GM12892 (cell line): ENCODE results near the gene IL12RB1.

Experiments
- POLR2A ChIP-seq: IDR thresholded peaks from 2 replicates; pipeline ENCODE4 v1.6.1; 2011; ENCODE audit warnings: low read depth, low read length, control low read depth
- POLR2AphosphoS5 ChIP-seq: IDR thresholded peaks from 2 replicates; pipeline ENCODE4 v1.6.1; 2011; ENCODE audit warnings: low read depth, low read length, control low read depth

- no peak for TF ChIP-seq POLR2AphosphoS5
- TF ChIP-seq POLR2A = no peak; the same call in 1 of the 2 replicates
These were observed 31.1 kb upstream of the IL12RB1 start for GRCh38 chr19:18117692-18118378.
